OCI-M2 (cell line): ENCODE data around the gene METTL3.

Source experiments
- DNase-seq: peaks from one replicate; lab custom pipeline; 2025; ENCODE audit not compliant: unreplicated experiment; lab: John Stamatoyannopoulos, UW

The METTL3 gene

GRCh38 chr14:21526672-21527317 is 15.7 kb upstream of the METTL3 start:
- no peak for DNase-seq

- DNase-seq: no peak
Observed at GRCh38 chr14:21525962-21526671, 15.0 kb upstream of the METTL3 start, which contains the start of gene SALL2. Gene SALL2, minus strand, starts transcription at chr14:21526346. Its CDS starts 219 bp downstream, at chr14:21526127.

GRCh38 chr14:21525571-21525961 is 14.4 kb upstream of the METTL3 start:
- no peak for DNase-seq

GRCh38 chr14:21524575-21525490 is 13.7 kb upstream of the METTL3 start:
- DNase-seq: no peak

- no peak for DNase-seq
Observed at GRCh38 chr14:21523203-21523602, 12.1 kb upstream of the METTL3 start.

GRCh38 chr14:21521501-21521900 is 10.4 kb upstream of the METTL3 start:
- DNase-seq: no peak

- no peak for DNase-seq
Observed at GRCh38 chr14:21520767-21521166, 9.6 kb upstream of the METTL3 start.

GRCh38 chr14:21518725-21519124 is 7.6 kb upstream of the METTL3 start:
- DNase-seq: no peak

GRCh38 chr14:21514341-21514740 is 3.2 kb upstream of the METTL3 start:
- DNase-seq: no peak

GRCh38 chr14:21509432-21510143 is 1.6 kb downstream of the METTL3 start:
- DNase-seq: no peak

GRCh38 chr14:21506557-21506956 is 4.6 kb downstream of the METTL3 start:
- no peak for DNase-seq

- no peak for DNase-seq
Observed at GRCh38 chr14:21505012-21505553, 6.1 kb downstream of the METTL3 start.

- no peak for DNase-seq
Observed at GRCh38 chr14:21503376-21503775, 7.8 kb downstream of the METTL3 start.

- DNase-seq: no peak
Observed at GRCh38 chr14:21501568-21501967, 9.6 kb downstream of the METTL3 start.

GRCh38 chr14:21498540-21499526 is 12.3 kb downstream of the METTL3 start:
- peak; percentile 19 for DNase-seq

GRCh38 chr14:21496453-21496852 is 14.7 kb downstream of the METTL3 start:
- DNase-seq: no peak

GRCh38 chr14:21494902-21495762 is 16.0 kb downstream of the METTL3 start:
- no peak for DNase-seq

GRCh38 chr14:21486640-21487087 is 24.5 kb downstream of the METTL3 start:
- DNase-seq: no peak
